Measurements from ENCODE around the gene PDZRN3. TPM values are rescaled to one million over a fixed set of nuclear protein-coding genes. Genes with fewer than 3 reads are reported as not detected.

Gene PDZRN3
- total and polyA plus RNA-seq, 11 donors: 30.2 to 163 (median 76.7) TPM

DNA sequence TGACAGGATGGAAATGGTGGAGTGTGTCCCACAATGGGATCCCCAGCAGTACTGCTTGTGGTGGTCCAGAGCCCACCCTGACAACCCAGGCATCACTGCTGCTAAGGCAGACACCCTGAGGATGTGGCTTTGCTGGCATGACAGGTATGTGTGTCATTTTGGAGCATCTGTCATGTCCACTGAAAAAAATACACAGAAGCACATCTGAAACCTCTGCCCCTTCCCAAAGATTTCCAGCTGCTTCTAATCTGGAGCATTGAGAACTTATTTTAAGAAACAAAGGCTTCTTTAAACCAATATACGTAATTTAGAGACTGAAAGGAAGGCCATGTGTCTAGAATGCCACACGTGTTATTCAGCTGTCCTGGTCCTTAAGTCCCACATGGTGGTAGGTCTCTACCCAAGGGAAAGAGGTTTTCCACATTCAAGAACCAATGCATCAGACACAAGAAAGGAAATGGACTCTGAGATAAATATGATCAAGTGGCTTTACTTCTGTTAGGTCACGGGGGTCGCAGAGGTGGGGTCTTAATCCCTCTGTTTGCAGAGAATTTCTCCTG, 88.3 kb downstream of the PDZRN3 start:
- intact Hi-C loops (cut with DNase I): no loop called here
- no peak for DNase-seq
- no peak for TF ChIP-seq POLR2A (IDR thresholded peaks at IDR 0.05)
- TF ChIP-seq, protein P1, sequence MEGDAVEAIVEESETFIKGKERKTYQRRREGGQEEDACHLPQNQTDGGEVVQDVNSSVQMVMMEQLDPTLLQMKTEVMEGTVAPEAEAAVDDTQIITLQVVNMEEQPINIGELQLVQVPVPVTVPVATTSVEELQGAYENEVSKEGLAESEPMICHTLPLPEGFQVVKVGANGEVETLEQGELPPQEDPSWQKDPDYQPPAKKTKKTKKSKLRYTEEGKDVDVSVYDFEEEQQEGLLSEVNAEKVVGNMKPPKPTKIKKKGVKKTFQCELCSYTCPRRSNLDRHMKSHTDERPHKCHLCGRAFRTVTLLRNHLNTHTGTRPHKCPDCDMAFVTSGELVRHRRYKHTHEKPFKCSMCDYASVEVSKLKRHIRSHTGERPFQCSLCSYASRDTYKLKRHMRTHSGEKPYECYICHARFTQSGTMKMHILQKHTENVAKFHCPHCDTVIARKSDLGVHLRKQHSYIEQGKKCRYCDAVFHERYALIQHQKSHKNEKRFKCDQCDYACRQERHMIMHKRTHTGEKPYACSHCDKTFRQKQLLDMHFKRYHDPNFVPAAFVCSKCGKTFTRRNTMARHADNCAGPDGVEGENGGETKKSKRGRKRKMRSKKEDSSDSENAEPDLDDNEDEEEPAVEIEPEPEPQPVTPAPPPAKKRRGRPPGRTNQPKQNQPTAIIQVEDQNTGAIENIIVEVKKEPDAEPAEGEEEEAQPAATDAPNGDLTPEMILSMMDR (IDR thresholded peaks at IDR 0.05): no peak
- Histone ChIP-seq H3K27ac (peak overlapping the region in 1 of 12 donors; percentile 32), H3K4me3 (no peak overlapping the region), H3K27me3 (no peaks in the 10 kb centered on the region), H3K4me1 (peaks cover 0 to 60% (median 10%) of the 10 kb centered on the region in 12 donors), H3K36me3 (no peaks in the 10 kb centered on the region), H3K9me3 (no peaks in the 10 kb centered on the region)
- no peak for ATAC-seq
- 77 to 85% (median 79%) methylated on average over 4 of the region's 4 CpGs for WGBS, 4 donors

- H3K27ac ChIP-seq: peak overlapping the region in 1 of 12 donors; percentile 32
- TF ChIP-seq, protein P1 (IDR thresholded peaks at IDR 0.05): no peak
- TF ChIP-seq POLR2A (IDR thresholded peaks at IDR 0.05): no peak
- no peak for DNase-seq
Measured at GRCh38 chr3:73535931-73536330, 88.8 kb downstream of the PDZRN3 start.

GRCh38 chr3:73535137-73535536, 89.6 kb downstream of the PDZRN3 start:
- H3K4me3 ChIP-seq: no peak overlapping the region
- ATAC-seq (no peak), DNase-seq (no peak)
- H3K9me3 ChIP-seq: no peaks in the 10 kb centered on the region
- peak overlapping the region in 1 of 12 donors; percentile 60 for H3K27ac ChIP-seq
- H3K27me3 ChIP-seq: no peaks in the 10 kb centered on the region
- intact Hi-C loops (cut with DNase I): no loop called here
- H3K4me1 ChIP-seq: peaks cover 0 to 55% (median 8%) of the 10 kb centered on the region in 12 donors
- H3K36me3 ChIP-seq: no peaks in the 10 kb centered on the region
- TF ChIP-seq, protein P1 (IDR thresholded peaks at IDR 0.05): no peak
- no peak for TF ChIP-seq POLR2A (IDR thresholded peaks at IDR 0.05)

More at GRCh38 chr3:73535931-73536330, 88.8 kb downstream of the PDZRN3 start:
- Histone ChIP-seq H3K4me3 (no peak overlapping the region), H3K36me3 (no peaks in the 10 kb centered on the region), H3K9me3 (no peaks in the 10 kb centered on the region), H3K27me3 (no peaks in the 10 kb centered on the region), H3K4me1 (peaks cover 0 to 56% (median 8%) of the 10 kb centered on the region in 12 donors)
- ATAC-seq: no peak
- intact Hi-C loops (cut with DNase I): no loop called here

GRCh38 chr3:73530022-73530396, 94.7 kb downstream of the PDZRN3 start:
- TF ChIP-seq, protein P1 (IDR thresholded peaks at IDR 0.05): no peak
- no peak for TF ChIP-seq POLR2A (IDR thresholded peaks at IDR 0.05)
- H3K27me3 ChIP-seq: no peaks in the 10 kb centered on the region
- no peaks in the 10 kb centered on the region for H3K9me3 ChIP-seq
- DNase-seq: no peak
- H3K4me3 ChIP-seq: no peak overlapping the region
- intact Hi-C loops (cut with DNase I): no loop called here
- no peaks in the 10 kb centered on the region for H3K36me3 ChIP-seq
- peak overlapping the region in 7 of 12 donors; percentile 27 to 77 (median 39) for H3K27ac ChIP-seq
- 26 to 40% (median 37%) methylated on average over 4 of the region's 4 CpGs for WGBS, 4 donors
- peak in 1 of 4 donors; percentile 24 for ATAC-seq
- peaks cover 0 to 54% (median 5%) of the 10 kb centered on the region in 12 donors for H3K4me1 ChIP-seq

All from heart left ventricle (tissue), 16 donors.